ENCODE measurements around the gene AZIN2.

The AZIN2 gene

GRCh38 chr1:33157131-33157530 lies 76.2 kb downstream of the AZIN2 start:
- no peak for DNase-seq

DNA sequence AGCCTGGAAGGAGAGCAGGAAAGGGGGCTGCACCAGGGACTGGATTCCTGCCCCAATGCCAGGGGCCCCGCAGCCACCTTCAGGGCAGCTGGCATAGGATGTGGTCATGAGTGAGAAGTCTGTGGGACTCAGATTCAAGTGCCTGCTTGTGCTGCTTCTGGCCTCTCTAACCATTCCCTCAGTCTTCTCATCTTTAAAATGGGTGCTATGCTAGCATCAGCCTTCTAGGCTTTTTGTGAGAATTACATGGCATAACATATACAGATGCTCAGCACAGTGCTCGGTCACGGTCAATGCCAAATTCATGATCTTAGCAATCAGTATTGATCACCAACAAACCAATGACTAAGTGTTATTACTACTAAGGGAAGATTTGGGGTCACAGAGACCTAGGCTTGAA lies 77.4 kb downstream of the AZIN2 start:
- DNase-seq: no peak

DNA sequence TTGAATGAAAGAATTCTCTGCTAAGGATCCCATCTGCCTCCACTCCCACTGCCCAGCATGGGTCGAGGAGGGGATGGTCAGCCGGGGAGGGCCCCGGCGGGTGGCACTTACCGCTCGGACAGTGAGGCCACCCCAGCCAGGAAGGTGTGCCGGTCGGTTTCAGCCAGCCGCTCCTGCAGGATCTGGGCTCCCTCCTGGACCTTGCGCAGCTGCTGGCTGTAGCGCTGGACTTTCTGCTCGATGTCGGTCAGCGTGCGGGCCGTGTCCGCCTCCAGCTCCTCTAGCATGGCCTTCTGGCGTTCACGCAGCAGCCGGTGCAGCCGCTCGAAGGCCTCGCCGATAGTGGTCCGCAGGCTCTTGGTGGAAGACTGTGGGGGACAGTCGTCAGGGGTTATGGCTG lies 78.6 kb downstream of the AZIN2 start:
- no peak for DNase-seq

- DNase-seq: no peak
These were observed 80.2 kb downstream of the AZIN2 start for GRCh38 chr1:33161061-33161681.

DNA sequence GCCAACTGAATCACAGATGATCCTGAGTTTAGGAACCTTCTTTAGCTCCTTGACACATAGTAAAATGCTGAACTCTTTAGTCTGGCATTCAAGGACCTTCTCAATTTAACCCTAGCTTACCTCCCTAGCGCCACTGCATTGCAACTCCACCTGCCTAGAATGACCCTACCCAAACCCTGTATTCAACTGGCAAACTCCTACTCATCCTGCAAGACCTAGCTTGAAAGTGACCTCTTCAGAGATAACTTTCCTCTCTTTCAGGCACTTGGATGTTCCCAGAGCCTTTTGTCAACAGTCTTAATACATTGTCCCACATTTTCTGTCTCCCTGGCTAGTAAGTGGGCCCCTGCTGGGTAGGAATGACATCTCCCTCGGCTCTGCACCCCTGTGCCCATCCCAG lies 81.2 kb downstream of the AZIN2 start:
- DNase-seq: no peak

GRCh38 chr1:33163621-33164519 lies 82.9 kb downstream of the AZIN2 start:
- DNase-seq: no peak

- DNase-seq: no peak
These were observed 84.3 kb downstream of the AZIN2 start for GRCh38 chr1:33165209-33165608.

GRCh38 chr1:33165809-33166208 lies 84.9 kb downstream of the AZIN2 start:
- DNase-seq: no peak

DNA sequence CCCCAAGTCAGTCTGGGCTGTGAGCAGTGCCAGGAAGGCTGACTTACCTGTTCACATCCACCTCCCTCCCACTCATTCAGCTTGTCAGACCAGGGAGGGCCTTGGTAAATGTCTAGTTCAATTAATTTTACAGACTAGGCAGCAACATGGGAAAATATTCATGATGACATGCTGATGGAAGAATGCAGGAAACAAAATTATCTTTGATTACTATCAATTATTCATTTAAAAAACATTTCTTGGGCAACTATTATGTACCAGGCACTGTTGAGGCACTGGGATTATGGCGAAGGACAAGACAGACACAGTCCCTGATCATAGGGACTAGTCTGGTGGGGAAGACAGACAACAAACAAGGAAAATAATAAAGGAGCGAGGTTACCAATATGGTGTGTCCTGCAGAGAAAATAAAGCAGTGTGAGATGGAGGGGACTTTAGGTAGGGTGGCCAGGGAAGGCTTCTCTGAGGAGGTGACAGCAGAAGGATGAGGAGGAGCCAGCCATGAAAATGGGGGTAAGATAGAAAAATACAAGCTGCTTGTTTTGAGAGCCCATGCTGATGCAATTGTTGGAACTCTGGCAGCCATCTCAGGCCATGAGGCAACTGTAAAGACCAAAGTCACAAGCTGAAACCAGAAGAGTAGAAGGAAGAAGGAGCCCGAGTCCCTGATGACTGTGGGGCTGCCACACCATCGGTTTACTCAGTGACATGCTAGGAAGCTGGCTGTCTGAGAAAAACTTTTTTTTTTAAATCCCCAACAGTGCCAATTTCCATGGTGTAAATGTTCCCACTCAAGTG lies 86.9 kb downstream of the AZIN2 start:
- no peak for DNase-seq

DNA sequence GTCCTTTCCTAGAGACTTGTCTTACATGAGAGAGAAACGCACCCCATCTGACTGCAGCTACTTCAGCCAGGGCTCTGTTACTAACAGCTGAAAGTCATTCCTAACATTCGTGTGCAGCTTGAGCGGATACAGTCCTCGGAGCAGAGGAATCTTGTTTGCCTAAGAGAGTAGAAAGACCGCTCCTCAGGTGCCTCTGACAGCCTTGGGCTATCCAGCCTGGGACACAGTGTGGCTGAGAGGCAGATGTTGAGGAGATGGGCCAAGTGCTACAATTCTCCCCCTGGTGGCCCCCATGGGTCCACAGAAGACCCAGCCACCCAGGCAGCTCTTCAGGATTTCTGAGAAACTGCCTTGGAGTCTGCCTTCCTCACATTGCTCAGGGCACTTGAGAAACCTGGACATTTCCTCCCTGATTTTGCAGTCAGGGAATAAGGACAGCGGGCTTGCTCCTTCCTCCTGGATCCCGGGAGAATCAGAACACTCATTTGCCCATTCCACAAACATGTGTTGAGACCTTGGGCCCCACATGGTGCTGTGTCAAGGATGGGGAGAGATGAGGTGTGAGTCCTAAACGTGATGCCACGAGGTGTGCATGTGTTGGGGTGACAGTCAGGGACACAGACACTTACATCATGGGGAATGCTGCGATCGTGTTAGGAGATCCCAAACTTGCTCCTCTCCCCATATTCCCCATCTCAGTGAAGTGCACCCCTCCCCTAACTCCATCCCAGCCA lies 87.8 kb downstream of the AZIN2 start:
- no peak for DNase-seq

- no peak for DNase-seq
These were observed 88.5 kb downstream of the AZIN2 start for GRCh38 chr1:33169290-33170055.

Data from SHP77 (cell line).